Measurements from ENCODE around the gene CENPB. TPM values are rescaled to one million over a fixed set of nuclear protein-coding genes. Genes with fewer than 3 reads are reported as not detected.

The CENPB gene
- total RNA-seq, 1 donor from 2014 or later, result 66.2 TPM

GRCh38 chr20:3767427-3768341 lies 18.9 kb downstream of the CENPB start, which contains the start of gene ADISSP:
Gene ADISSP, minus strand, starts transcription at chr20:3767753. Its CDS starts 7,653 bp downstream, at chr20:3760100.
- H3K27me3 ChIP-seq (ENCODE audit: control insufficient read depth, insufficient read depth, low read length), result no peaks in the 10 kb centered on the region
- peak; percentile 91 for DNase-seq (ENCODE audit: low read depth)
- H3K36me3 ChIP-seq (ENCODE audit: control insufficient read depth, insufficient read depth, low read length), result no peaks in the 10 kb centered on the region
- peak within 1 kb of the TSS; percentile 79 for H3K4me3 ChIP-seq (ENCODE audit: low read depth, low read length)
- TF ChIP-seq CTCF (IDR thresholded peaks at IDR 0.05; ENCODE audit: insufficient read depth, low read length, poor library complexity, severe bottlenecking), result peak; percentile 19

- DNase-seq (ENCODE audit: low read depth), result no peak
- H3K27me3 ChIP-seq (ENCODE audit: control insufficient read depth, insufficient read depth, low read length), result no peaks in the 10 kb centered on the region
- peak overlapping the region; percentile 79 for H3K4me3 ChIP-seq (ENCODE audit: low read depth, low read length)
- no peak for TF ChIP-seq CTCF (IDR thresholded peaks at IDR 0.05; ENCODE audit: insufficient read depth, low read length, poor library complexity, severe bottlenecking)
- H3K36me3 ChIP-seq (ENCODE audit: control insufficient read depth, insufficient read depth, low read length), result no peaks in the 10 kb centered on the region
Measured at GRCh38 chr20:3767110-3767426, 19.5 kb downstream of the CENPB start.

GRCh38 chr20:3766422-3767109 lies 20.0 kb downstream of the CENPB start:
- peak overlapping the region; percentile 79 for H3K4me3 ChIP-seq (ENCODE audit: low read depth, low read length)
- DNase-seq (ENCODE audit: low read depth), result no peak
- no peaks in the 10 kb centered on the region for H3K27me3 ChIP-seq (ENCODE audit: control insufficient read depth, insufficient read depth, low read length)
- no peak for TF ChIP-seq CTCF (IDR thresholded peaks at IDR 0.05; ENCODE audit: insufficient read depth, low read length, poor library complexity, severe bottlenecking)
- no peaks in the 10 kb centered on the region for H3K36me3 ChIP-seq (ENCODE audit: control insufficient read depth, insufficient read depth, low read length)

GRCh38 chr20:3765171-3765882 lies 21.2 kb downstream of the CENPB start:
- no peaks in the 10 kb centered on the region for H3K36me3 ChIP-seq (ENCODE audit: control insufficient read depth, insufficient read depth, low read length)
- no peak for TF ChIP-seq CTCF (IDR thresholded peaks at IDR 0.05; ENCODE audit: insufficient read depth, low read length, poor library complexity, severe bottlenecking)
- H3K27me3 ChIP-seq (ENCODE audit: control insufficient read depth, insufficient read depth, low read length), result no peaks in the 10 kb centered on the region
- H3K4me3 ChIP-seq (ENCODE audit: low read depth, low read length), result no peak overlapping the region
- DNase-seq (ENCODE audit: low read depth), result no peak

- no peak for DNase-seq (ENCODE audit: low read depth)
- no peaks in the 10 kb centered on the region for H3K27me3 ChIP-seq (ENCODE audit: control insufficient read depth, insufficient read depth, low read length)
- no peaks in the 10 kb centered on the region for H3K36me3 ChIP-seq (ENCODE audit: control insufficient read depth, insufficient read depth, low read length)
- no peak for TF ChIP-seq CTCF (IDR thresholded peaks at IDR 0.05; ENCODE audit: insufficient read depth, low read length, poor library complexity, severe bottlenecking)
- H3K4me3 ChIP-seq (ENCODE audit: low read depth, low read length), result no peak overlapping the region
Measured at GRCh38 chr20:3764659-3765058, 21.9 kb downstream of the CENPB start.
